H1 (cell line): Measurements from ENCODE around the gene MYLK4. TPM values are rescaled to one million over a fixed set of nuclear protein-coding genes. Genes with fewer than 3 reads are reported as not detected.

Experiments
- CTCF ChIA-PET: fragments of 300-600 bp; sonication (Branson Sonifier 250); formaldehyde crosslinking; loops from one replicate; lab custom pipeline; 2021; ENCODE audit not compliant: partially characterized antibody; lab: Charles Lee
- POLR2A ChIA-PET: fragments of 300-600 bp; sonication (Branson Sonifier 250); formaldehyde crosslinking; loops from one replicate; lab custom pipeline; 2021; ENCODE audit warnings: inconsistent platforms; ENCODE audit not compliant: partially characterized antibody; lab: Charles Lee
- DNase-seq, 2 experiments: peaks; one replicate each; pipeline versions ENCODE4 v3.0.0 to v3.0.0-alpha.2; 2010 to 2022; ENCODE audit warnings: low spot score in 2 of 2, low read depth in 1 of 2, mixed read lengths in 1 of 2
- FAIRE-seq: peaks from 2 replicates; lab custom pipeline; 2011; peaks lifted over from hg19 to GRCh38; lab: Jason Lieb, UNC
- H2AFZ ChIP-seq: 2 replicates; pipeline ENCODE4 v1.8.1; 2012; ENCODE audit warnings: low read length, inconsistent platforms
- H2AK5ac ChIP-seq: 2 replicates; pipeline ENCODE4 v1.6.1; 2013; ENCODE audit warnings: low read depth, low read length
- H2BK120ac ChIP-seq: replicated peaks from 2 replicates; pipeline ENCODE3; 2013; ENCODE audit warnings: low read depth, low read length, inconsistent platforms
- H2BK12ac ChIP-seq: 2 replicates; pipeline ENCODE4 v1.6.1; 2013; ENCODE audit warnings: low read depth, low read length
- H2BK15ac ChIP-seq: 2 replicates; pipeline ENCODE4 v1.6.1; 2013; ENCODE audit warnings: low read length
- H2BK20ac ChIP-seq: 2 replicates; pipeline ENCODE4 v1.6.1; 2013; ENCODE audit warnings: low read length
- H2BK5ac ChIP-seq: 2 replicates; pipeline ENCODE4 v1.6.1; 2013; ENCODE audit warnings: low read depth, low read length
- H3K14ac ChIP-seq: 2 replicates; pipeline ENCODE4 v1.6.1; 2013; ENCODE audit warnings: inconsistent platforms; ENCODE audit not compliant: insufficient read length
- H3K18ac ChIP-seq: 2 replicates; pipeline ENCODE4 v1.6.1; 2013; ENCODE audit warnings: low read length; ENCODE audit errors: extremely low read depth
- H3K23ac ChIP-seq: 2 replicates; pipeline ENCODE4 v1.6.1; 2013; ENCODE audit warnings: inconsistent platforms; ENCODE audit not compliant: insufficient read length
- H3K23me2 ChIP-seq: 2 replicates; pipeline ENCODE4 v1.6.1; 2013; ENCODE audit warnings: low read depth, low read length
- H3K27ac ChIP-seq: 2 replicates; pipeline ENCODE4 v1.6.1; 2011; ENCODE audit warnings: low read depth, low read length, inconsistent platforms
- H3K27me3 ChIP-seq, 4 experiments: replicated peaks in 1 of 4; 1 replicate in 1 of 4; 2 replicates in 3 of 4; pipeline versions ENCODE4 v1.6.1 to v1.8.1; 2011 to 2013; ENCODE audit warnings: low read length in 3 of 4, mild to moderate bottlenecking in 3 of 4, inconsistent platforms in 2 of 4, mixed read lengths in 2 of 4, moderate library complexity in 1 of 4; ENCODE audit not compliant: control insufficient read depth in 3 of 4, insufficient read depth in 3 of 4; ENCODE audit errors: extremely low read depth in 1 of 4
- H3K36me3 ChIP-seq, 4 experiments: 2 replicates each; pipeline versions ENCODE4 v1.6.1 to v1.8.1; 2011 to 2013; ENCODE audit warnings: mild to moderate bottlenecking in 4 of 4, low read length in 3 of 4, moderate library complexity in 2 of 4, control low read depth in 1 of 4, inconsistent platforms in 1 of 4; ENCODE audit not compliant: insufficient read depth in 4 of 4, control insufficient read depth in 2 of 4
- H3K4ac ChIP-seq: replicated peaks from 2 replicates; pipeline ENCODE3; 2013; ENCODE audit warnings: low read length, low read depth, mixed read lengths, inconsistent platforms; ENCODE audit not compliant: insufficient read length
- H3K4me1 ChIP-seq, 4 experiments: replicated peaks in 1 of 4; 1 replicate in 1 of 4; 2 replicates in 3 of 4; pipeline versions ENCODE4 v1.6.1 to v1.8.1; 2011 to 2013; ENCODE audit warnings: low read length in 3 of 4, inconsistent platforms in 2 of 4, mixed read lengths in 1 of 4; ENCODE audit not compliant: insufficient read depth in 4 of 4, control insufficient read depth in 3 of 4
- H3K4me2 ChIP-seq, 2 experiments: 2 replicates each; pipeline versions ENCODE4 v1.6.1 to v1.8.1; 2011 to 2013; ENCODE audit warnings: low read depth in 2 of 2, low read length in 2 of 2, control low read depth in 1 of 2, inconsistent platforms in 1 of 2, mild to moderate bottlenecking in 1 of 2; ENCODE audit not compliant: insufficient read depth in 1 of 2
- H3K4me3 ChIP-seq, 4 experiments: fragments of 200-600, 300-600 bp in 1 of 4; sonication (generic), shearing (Covaris generic), sonication (Bioruptor Twin) in 1 of 4; 2 replicates each; pipeline versions ENCODE4 v1.5.1 to v1.8.1; 2011 to 2016; ENCODE audit warnings: low read length in 4 of 4, low read depth in 3 of 4, control low read depth in 2 of 4, inconsistent platforms in 2 of 4, mild to moderate bottlenecking in 2 of 4, mixed read lengths in 1 of 4, moderate library complexity in 1 of 4; ENCODE audit not compliant: insufficient read depth in 2 of 4; ENCODE audit errors: extremely low read depth in 1 of 4
- H3K56ac ChIP-seq: replicated peaks from 2 replicates; pipeline ENCODE3; 2013; ENCODE audit warnings: low read depth, mild to moderate bottlenecking, mixed read lengths, low read length, inconsistent platforms; ENCODE audit not compliant: insufficient read length
- H3K79me1 ChIP-seq: 2 replicates; pipeline ENCODE4 v1.6.1; 2013; ENCODE audit warnings: low read depth, low read length, control low read depth
- H3K79me2 ChIP-seq, 2 experiments: 2 replicates each; pipeline versions ENCODE4 v1.6.1 to v1.8.1; 2012 to 2013; ENCODE audit warnings: low read length in 2 of 2, mild to moderate bottlenecking in 2 of 2, inconsistent platforms in 1 of 2; ENCODE audit not compliant: insufficient read depth in 2 of 2, control insufficient read depth in 1 of 2
- H3K9ac ChIP-seq, 4 experiments: replicated peaks in 1 of 4; 1 replicate in 1 of 4; 2 replicates in 3 of 4; pipeline versions ENCODE4 v1.6.1 to v1.8.1; 2011 to 2013; ENCODE audit warnings: low read depth in 3 of 4, low read length in 3 of 4, control low read depth in 2 of 4, mild to moderate bottlenecking in 2 of 4, moderate library complexity in 2 of 4, inconsistent platforms in 1 of 4; ENCODE audit errors: extremely low read depth in 1 of 4
- H3K9me3 ChIP-seq, 2 experiments: 2 replicates each; pipeline versions ENCODE4 v1.6.1 to v1.8.1; 2012 to 2013; ENCODE audit warnings: mild to moderate bottlenecking in 2 of 2, moderate library complexity in 2 of 2, control low read depth in 1 of 2, inconsistent platforms in 1 of 2, low read depth in 1 of 2, low read length in 1 of 2, mixed read lengths in 1 of 2; ENCODE audit not compliant: insufficient read depth in 2 of 2
- H4K20me1 ChIP-seq, 2 experiments: replicated peaks in 1 of 2; 2 replicates each; pipeline versions ENCODE3 to v1.8.1; 2011 to 2013; ENCODE audit warnings: inconsistent platforms in 2 of 2, low read length in 2 of 2, mild to moderate bottlenecking in 1 of 2; ENCODE audit not compliant: insufficient read depth in 2 of 2, control insufficient read depth in 1 of 2
- H4K5ac ChIP-seq: 2 replicates; pipeline ENCODE4 v1.6.1; 2013; ENCODE audit warnings: low read length, low read depth, mixed read lengths, inconsistent platforms; ENCODE audit not compliant: insufficient read length
- H4K8ac ChIP-seq: 2 replicates; pipeline ENCODE4 v1.8.0; 2013; ENCODE audit warnings: mild to moderate bottlenecking, moderate library complexity, low read length, inconsistent platforms; ENCODE audit not compliant: insufficient read depth; ENCODE audit errors: extremely low read depth
- H4K91ac ChIP-seq: replicated peaks from 2 replicates; pipeline ENCODE3; 2013; ENCODE audit warnings: low read length, mixed read lengths, inconsistent platforms; ENCODE audit not compliant: insufficient read length
- FOSL1 ChIP-seq: IDR thresholded peaks from 2 replicates; pipeline ENCODE4 v1.6.1; 2011; ENCODE audit warnings: mild to moderate bottlenecking, low read depth, low read length, moderate library complexity; ENCODE audit not compliant: insufficient read depth
- GABPA ChIP-seq: IDR thresholded peaks from 2 replicates; pipeline ENCODE4 v1.6.1; 2011; ENCODE audit warnings: mild to moderate bottlenecking, low read length, moderate library complexity, borderline replicate concordance; ENCODE audit not compliant: insufficient read depth
- NANOG ChIP-seq: IDR thresholded peaks from 2 replicates; pipeline ENCODE4 v1.6.1; 2011; ENCODE audit warnings: low read length, low read depth, mild to moderate bottlenecking, inconsistent platforms; ENCODE audit not compliant: insufficient read depth, poor library complexity, severe bottlenecking
- WGBS, 2 experiments: shearing (Covaris generic) in 1 of 2; methylation state at CpG; one replicate each; pipeline versions ENCODE4 v1.1.6 to v1.1.7; 2013 to 2015; ENCODE audit warnings: low lambda C conversion rate in 2 of 2, mixed read lengths in 2 of 2, inconsistent platforms in 1 of 2, low coverage in 1 of 2, missing lambda C conversion rate in 1 of 2; ENCODE audit not compliant: insufficient replicate concordance in 2 of 2, insufficient coverage in 1 of 2, insufficient read length in 1 of 2; ENCODE audit errors: extremely low coverage in 1 of 2, missing lambda C conversion rate in 1 of 2; 5-methylcytosine and 5-hydroxymethylcytosine counted together
- polyA plus RNA-seq, 7 experiments: library from polyadenylated mRNA; depleted of rRNA in 3 of 7; stranded (reverse) in 5 of 7; unstranded in 2 of 7; fragments of >200 nt in 5 of 7; fragments of 200-250 nt in 2 of 7; gene quantifications; 1 replicate in 5 of 7; 2 replicates in 1 of 7; 4 replicates in 1 of 7; pipeline versions ENCODE4 v1.2.1 to v1.2.3, GENCODE V29; 2011 to 2013; ENCODE audit warnings: missing spikeins in 2 of 7, mixed read lengths in 2 of 7
- total RNA-seq: library from RNA; stranded (reverse); fragmentation: NEBNext Ultra II Directional; extraction: Animal tissue kit (Norgen Biotek cat#: 25700); gene quantifications from 2 replicates; pipeline ENCODE4 v1.2.1, GENCODE V29; 2021
- TF ChIP-seq, protein P1 (sequence below): IDR thresholded peaks from 2 replicates; pipeline ENCODE4 v1.6.1; 2012; ENCODE audit warnings: inconsistent platforms

MYLK4 gene
- total and polyA plus RNA-seq, 2 of the 8 experiments (the other 6 are each of a cell fraction or from before 2014, with no cell fraction given) = 0.11 to 0.17 TPM

DNA sequence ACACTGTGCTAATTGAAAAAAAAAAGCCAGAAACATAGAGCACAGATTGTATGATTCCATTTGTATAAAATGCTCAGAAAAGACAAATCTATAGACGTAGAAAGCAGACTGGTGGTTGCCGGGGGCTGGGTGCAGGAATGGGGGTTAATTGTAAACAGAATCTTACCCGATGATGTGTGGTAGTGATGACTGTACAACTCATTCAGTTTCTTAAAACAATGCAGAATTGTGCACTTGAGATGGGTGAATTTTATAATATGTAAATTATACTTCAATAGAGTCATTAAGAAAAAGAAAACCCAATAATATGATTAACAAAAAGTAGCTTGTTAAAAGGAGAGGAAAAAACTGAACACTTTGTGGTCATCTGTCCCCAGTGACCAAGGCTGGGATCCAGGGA is 3.7 kb upstream of the MYLK4 start:
- no peak overlapping the region for H3K23ac ChIP-seq
- no peaks in the 10 kb centered on the region for H3K27me3 ChIP-seq
- no peak overlapping the region for H4K8ac ChIP-seq
- no peak overlapping the region for H3K56ac ChIP-seq
- H3K14ac ChIP-seq = no peak overlapping the region
- no peak overlapping the region for H3K9ac ChIP-seq
- H3K4ac ChIP-seq = no peak overlapping the region
- H3K23me2 ChIP-seq = no peaks in the 10 kb centered on the region; the same call in 1 of the 2 replicates
- DNase-seq (no peak), FAIRE-seq (no peak)
- 60% methylated on average over 3 of the region's 3 CpGs; no CpG with 5 or more reads in 1 of the 2 experiments for WGBS, 2 experiments
- no peaks in the 10 kb centered on the region for H3K36me3 ChIP-seq
- H3K79me1 ChIP-seq = no peaks in the 10 kb centered on the region
- H3K4me1 ChIP-seq = no peaks in the 10 kb centered on the region; a peak in 1 of 7 replicates
- no peak overlapping the region for H4K91ac ChIP-seq
- H2BK120ac ChIP-seq = no peak overlapping the region
- H2BK12ac ChIP-seq = no peak overlapping the region
- no peak overlapping the region for H4K5ac ChIP-seq
- H3K27ac ChIP-seq = no peak overlapping the region
- no peak overlapping the region for H2AK5ac ChIP-seq
- ChIA-PET POLR2A (no interaction called here), CTCF (interaction anchor here (0.6 to 0.9 kb wide), 2 partner anchors 16 to 37 kb away, joined by 3 read pairs; no protein-coding TSS in a partner anchor)
- H2AFZ ChIP-seq = no peak overlapping the region
- no peak for TF ChIP-seq FOSL1
- TF ChIP-seq, protein P1, sequence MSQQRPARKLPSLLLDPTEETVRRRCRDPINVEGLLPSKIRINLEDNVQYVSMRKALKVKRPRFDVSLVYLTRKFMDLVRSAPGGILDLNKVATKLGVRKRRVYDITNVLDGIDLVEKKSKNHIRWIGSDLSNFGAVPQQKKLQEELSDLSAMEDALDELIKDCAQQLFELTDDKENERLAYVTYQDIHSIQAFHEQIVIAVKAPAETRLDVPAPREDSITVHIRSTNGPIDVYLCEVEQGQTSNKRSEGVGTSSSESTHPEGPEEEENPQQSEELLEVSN = no peak
- no peak for TF ChIP-seq GABPA
- TF ChIP-seq NANOG = no peak
- H2BK20ac ChIP-seq = no peak overlapping the region
- no peaks in the 10 kb centered on the region for H3K9me3 ChIP-seq
- no peak overlapping the region for H3K4me3 ChIP-seq
- no peaks in the 10 kb centered on the region for H4K20me1 ChIP-seq
- no peak overlapping the region for H2BK15ac ChIP-seq
- no peak overlapping the region for H2BK5ac ChIP-seq
- no peak overlapping the region for H3K4me2 ChIP-seq
- no peak overlapping the region for H3K18ac ChIP-seq
- no peaks in the 10 kb centered on the region for H3K79me2 ChIP-seq
